ENCODE results near the gene THPO.

DNA sequence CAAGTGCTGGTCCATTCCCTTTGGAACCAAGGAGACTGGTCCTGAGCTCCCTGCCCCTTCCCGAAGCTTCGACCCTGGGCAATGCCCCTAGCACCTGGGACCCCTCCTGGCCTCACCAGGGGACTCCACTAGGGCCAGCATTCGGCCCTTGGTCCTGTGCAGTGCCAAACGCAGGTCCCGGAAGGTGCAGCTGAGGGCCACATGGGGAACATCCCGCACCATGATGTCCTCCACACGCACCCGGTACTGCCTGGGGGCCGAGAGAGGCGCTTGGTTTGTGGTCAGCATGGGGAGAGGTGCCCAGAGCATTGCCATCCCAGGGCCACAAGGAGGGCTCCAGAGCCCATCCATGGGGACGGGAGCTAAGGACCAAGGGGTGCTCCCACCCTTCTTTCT is 24.5 kb downstream of the THPO start:
- TF ChIP-seq, protein P1, sequence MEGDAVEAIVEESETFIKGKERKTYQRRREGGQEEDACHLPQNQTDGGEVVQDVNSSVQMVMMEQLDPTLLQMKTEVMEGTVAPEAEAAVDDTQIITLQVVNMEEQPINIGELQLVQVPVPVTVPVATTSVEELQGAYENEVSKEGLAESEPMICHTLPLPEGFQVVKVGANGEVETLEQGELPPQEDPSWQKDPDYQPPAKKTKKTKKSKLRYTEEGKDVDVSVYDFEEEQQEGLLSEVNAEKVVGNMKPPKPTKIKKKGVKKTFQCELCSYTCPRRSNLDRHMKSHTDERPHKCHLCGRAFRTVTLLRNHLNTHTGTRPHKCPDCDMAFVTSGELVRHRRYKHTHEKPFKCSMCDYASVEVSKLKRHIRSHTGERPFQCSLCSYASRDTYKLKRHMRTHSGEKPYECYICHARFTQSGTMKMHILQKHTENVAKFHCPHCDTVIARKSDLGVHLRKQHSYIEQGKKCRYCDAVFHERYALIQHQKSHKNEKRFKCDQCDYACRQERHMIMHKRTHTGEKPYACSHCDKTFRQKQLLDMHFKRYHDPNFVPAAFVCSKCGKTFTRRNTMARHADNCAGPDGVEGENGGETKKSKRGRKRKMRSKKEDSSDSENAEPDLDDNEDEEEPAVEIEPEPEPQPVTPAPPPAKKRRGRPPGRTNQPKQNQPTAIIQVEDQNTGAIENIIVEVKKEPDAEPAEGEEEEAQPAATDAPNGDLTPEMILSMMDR (IDR thresholded peaks at IDR 0.05), result no peak
- no peak for TF ChIP-seq EZH2 (IDR thresholded peaks at IDR 0.05; ENCODE audit: borderline replicate concordance, insufficient read depth, low read depth, low read length, poor library complexity, severe bottlenecking)
